Thymus (tissue), 11 donors: ENCODE results near the gene SPNS3. TPM values are rescaled to one million over a fixed set of nuclear protein-coding genes. Genes with fewer than 3 reads are reported as not detected.

ENCODE experiments used
- DNase-seq, 9 donors: peaks; one replicate each; pipeline ENCODE4 v3.0.0-alpha.2; 2013; ENCODE audit warnings: low spot score in 9 of 9, low read depth in 6 of 9, missing footprints in 1 of 9
- H3K27ac ChIP-seq, 2 donors: one replicate each; pipeline ENCODE4 v1.5.1; 2013; ENCODE audit warnings: control low read depth in 1 of 2, low read depth in 1 of 2, low read length in 1 of 2, mild to moderate bottlenecking in 1 of 2, moderate library complexity in 1 of 2
- H3K27me3 ChIP-seq, 2 donors: one replicate each; pipeline ENCODE4 v1.5.1; 2013; ENCODE audit warnings: low read length in 1 of 2; ENCODE audit not compliant: control insufficient read depth in 2 of 2, insufficient read depth in 1 of 2
- H3K36me3 ChIP-seq, 2 donors: one replicate each; pipeline ENCODE4 v1.5.1; 2013; ENCODE audit warnings: low read length in 1 of 2, mild to moderate bottlenecking in 1 of 2, moderate library complexity in 1 of 2; ENCODE audit not compliant: control insufficient read depth in 2 of 2, insufficient read depth in 2 of 2
- H3K4me1 ChIP-seq, 2 donors: one replicate each; pipeline ENCODE4 v1.5.1; 2013; ENCODE audit warnings: low read length in 2 of 2; ENCODE audit not compliant: control insufficient read depth in 2 of 2, insufficient read depth in 2 of 2
- H3K4me3 ChIP-seq, 2 donors: one replicate each; pipeline ENCODE4 v1.5.1; 2013; ENCODE audit warnings: low read length in 2 of 2, control low read depth in 1 of 2, mild to moderate bottlenecking in 1 of 2
- H3K9me3 ChIP-seq, 2 donors: one replicate each; pipeline ENCODE4 v1.5.1; 2013; ENCODE audit warnings: low read length in 1 of 2, mild to moderate bottlenecking in 1 of 2; ENCODE audit not compliant: control insufficient read depth in 2 of 2, insufficient read depth in 1 of 2
- WGBS: extraction: QIAGEN DNeasy Blood & Tissue Kit; methylation state at CpG from one replicate; pipeline ENCODE4 v1.1.7; 2013; 5-methylcytosine and 5-hydroxymethylcytosine counted together
- polyA plus RNA-seq: library from polyadenylated mRNA; stranded (reverse); fragments of 200-250 nt; gene quantifications from one replicate; pipeline ENCODE4 v1.2.3, GENCODE V29; 2013
- total RNA-seq: library from RNA; stranded (reverse); fragments of 120-200 nt; gene quantifications from one replicate; pipeline ENCODE4 v1.2.4, GENCODE V29; 2013
- donor health status: healthy.

The SPNS3 gene
- total and polyA plus RNA-seq, 2 donors, result 9.1 to 11.5 TPM

- no peak for DNase-seq
- no peak overlapping the region for H3K27ac ChIP-seq
- no peaks in the 10 kb centered on the region for H3K36me3 ChIP-seq
- H3K9me3 ChIP-seq, result no peaks in the 10 kb centered on the region
- no peaks in the 10 kb centered on the region for H3K27me3 ChIP-seq
- H3K4me3 ChIP-seq, result no peak overlapping the region
- WGBS, result 96% methylated on average over 9 of the region's 9 CpGs
- peaks cover 0 to 26% of the 10 kb centered on the region in 2 donors for H3K4me1 ChIP-seq
Measured at GRCh38 chr17:4490109-4490591, 56.4 kb downstream of the SPNS3 start.

- Histone ChIP-seq H3K9me3 (no peaks in the 10 kb centered on the region), H3K4me3 (no peak overlapping the region), H3K4me1 (peaks cover 0 to 22% of the 10 kb centered on the region in 2 donors), H3K36me3 (no peaks in the 10 kb centered on the region), H3K27me3 (no peaks in the 10 kb centered on the region), H3K27ac (no peak overlapping the region)
- no peak for DNase-seq
- 90% methylated on average over 7 of the region's 7 CpGs for WGBS
Measured at GRCh38 chr17:4490637-4491061, 56.9 kb downstream of the SPNS3 start.

- no peak overlapping the region for H3K27ac ChIP-seq
- DNase-seq, result peak in 7 of 9 donors; percentile 48 to 80 (median 62)
- H3K4me1 ChIP-seq, result peaks cover 0 to 12% of the 10 kb centered on the region in 2 donors
Measured at GRCh38 chr17:4492721-4493561, 59.2 kb downstream of the SPNS3 start.

GRCh38 chr17:4497101-4497824 is 63.5 kb downstream of the SPNS3 start:
- no peak for DNase-seq
- 85% methylated on average over 23 of the region's 23 CpGs for WGBS
- H3K27me3 ChIP-seq, result peaks cover 30 to 50% of the 10 kb centered on the region in 2 donors
- no peak overlapping the region for H3K27ac ChIP-seq
- peaks cover 1 to 3% of the 10 kb centered on the region in 2 donors for H3K9me3 ChIP-seq
- no peaks in the 10 kb centered on the region for H3K36me3 ChIP-seq
- H3K4me3 ChIP-seq, result no peak overlapping the region
- H3K4me1 ChIP-seq, result peaks cover 16 to 40% of the 10 kb centered on the region in 2 donors

More at GRCh38 chr17:4492721-4493561, 59.2 kb downstream of the SPNS3 start:
- no peaks in the 10 kb centered on the region for H3K36me3 ChIP-seq
- H3K9me3 ChIP-seq, result no peaks in the 10 kb centered on the region
- no peak overlapping the region for H3K4me3 ChIP-seq
- WGBS, result 79% methylated on average over 20 of the region's 20 CpGs
- H3K27me3 ChIP-seq, result peaks cover 0 to 13% of the 10 kb centered on the region in 2 donors

- WGBS, result under 1% methylated on average over 117 of the region's 117 CpGs
- H3K4me1 ChIP-seq, result peaks cover 21 to 34% of the 10 kb centered on the region in 2 donors
- no peaks in the 10 kb centered on the region for H3K36me3 ChIP-seq
- no peak within 1 kb of the TSS for H3K27ac ChIP-seq
- peaks cover 1 to 3% of the 10 kb centered on the region in 2 donors for H3K9me3 ChIP-seq
- DNase-seq, result peak in 5 of 9 donors; percentile 62 to 84 (median 75)
- peak within 1 kb of the TSS; percentile 2 to 56 for H3K4me3 ChIP-seq
- peaks cover 30 to 61% of the 10 kb centered on the region in 2 donors for H3K27me3 ChIP-seq
Measured at GRCh38 chr17:4498461-4499397, 65.0 kb downstream of the SPNS3 start, which contains the start of gene SPNS2. SPNS2 (plus strand) TSS chr17:4498881; CDS start chr17:4499048, 167 bp downstream.

GRCh38 chr17:4499431-4500190 is 65.9 kb downstream of the SPNS3 start:
- Histone ChIP-seq H3K27ac (no peak overlapping the region), H3K4me3 (peak overlapping the region; percentile 5 to 56), H3K36me3 (no peaks in the 10 kb centered on the region), H3K4me1 (peaks cover 28 to 42% of the 10 kb centered on the region in 2 donors), H3K9me3 (peaks cover 1 to 3% of the 10 kb centered on the region in 2 donors), H3K27me3 (peaks cover 30 to 61% of the 10 kb centered on the region in 2 donors)
- DNase-seq, result no peak
- WGBS, result under 1% methylated on average over 53 of the region's 53 CpGs

- no peaks in the 10 kb centered on the region for H3K36me3 ChIP-seq
- H3K4me3 ChIP-seq, result peak overlapping the region; percentile 5 to 56
- no peak overlapping the region for H3K27ac ChIP-seq
- H3K27me3 ChIP-seq, result peaks cover 30 to 61% of the 10 kb centered on the region in 2 donors
- 13% methylated on average over 7 of the region's 7 CpGs for WGBS
- H3K9me3 ChIP-seq, result peaks cover 1 to 3% of the 10 kb centered on the region in 2 donors
- DNase-seq, result no peak
- H3K4me1 ChIP-seq, result peaks cover 28 to 48% of the 10 kb centered on the region in 2 donors
Measured at GRCh38 chr17:4500191-4500571, 66.4 kb downstream of the SPNS3 start.
